NCI-H748 treated with DMSO at 0.1 percent for 48 hours (cell line): ENCODE measurements around the gene FXYD7.

Experiments
- DNase-seq: peaks from one replicate; lab custom pipeline; 2025; lab: John Stamatoyannopoulos, UW

FXYD7 gene

GRCh38 chr19:35202722-35203688 lies 60.0 kb downstream of the FXYD7 start:
- DNase-seq: no peak
